ENCODE data around the gene PGM5.
"Not testable (repeated sequence)": the region's sequence is repeated elsewhere in the genome, so short reads cannot be mapped to it uniquely, and the experiment has no call there.

Gene PGM5

GRCh38 chr9:68383894-68384293 lies 27.5 kb downstream of the PGM5 start:
- DNase-seq: not testable (repeated sequence)

DNA sequence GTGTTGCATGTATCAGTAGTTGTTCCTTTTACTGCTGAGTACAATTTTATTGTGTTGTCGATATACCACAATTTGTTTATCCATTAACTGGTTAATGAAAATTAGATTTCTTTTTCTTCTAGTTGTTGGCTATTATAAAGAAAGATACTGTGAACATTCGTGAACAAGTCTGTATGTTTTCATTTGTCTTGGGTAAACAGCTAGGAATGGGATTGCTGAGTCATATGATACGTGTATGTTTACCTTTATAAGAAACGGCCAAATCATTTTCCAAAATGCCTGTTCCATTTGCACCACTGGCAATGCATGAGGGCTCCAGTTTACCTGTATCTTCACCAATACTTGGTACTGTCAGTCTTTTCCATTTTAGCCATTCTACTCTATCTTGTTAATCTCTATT lies 33.1 kb downstream of the PGM5 start:
- not testable (repeated sequence) for DNase-seq

GRCh38 chr9:68390737-68391136 lies 34.3 kb downstream of the PGM5 start:
- DNase-seq: not testable (repeated sequence)

- DNase-seq: not testable (repeated sequence)
Measured at GRCh38 chr9:68396411-68397094, 40.1 kb downstream of the PGM5 start.

DNA sequence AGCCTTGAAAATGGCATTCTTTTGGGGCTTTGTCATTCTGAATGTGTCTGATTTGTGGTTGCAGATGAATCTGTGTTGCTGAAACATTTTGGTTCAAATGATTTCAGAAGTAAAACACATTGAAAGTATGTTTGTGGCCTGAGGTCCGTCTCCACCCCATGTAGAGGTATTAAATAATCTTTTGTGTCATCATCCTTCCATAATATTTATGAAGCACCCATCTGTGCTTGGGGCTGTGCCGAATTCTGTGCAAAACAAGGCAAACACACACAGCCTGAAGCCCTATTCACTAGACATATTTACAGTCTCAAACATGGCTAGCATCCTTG lies 40.6 kb downstream of the PGM5 start:
- DNase-seq: not testable (repeated sequence)

DNA sequence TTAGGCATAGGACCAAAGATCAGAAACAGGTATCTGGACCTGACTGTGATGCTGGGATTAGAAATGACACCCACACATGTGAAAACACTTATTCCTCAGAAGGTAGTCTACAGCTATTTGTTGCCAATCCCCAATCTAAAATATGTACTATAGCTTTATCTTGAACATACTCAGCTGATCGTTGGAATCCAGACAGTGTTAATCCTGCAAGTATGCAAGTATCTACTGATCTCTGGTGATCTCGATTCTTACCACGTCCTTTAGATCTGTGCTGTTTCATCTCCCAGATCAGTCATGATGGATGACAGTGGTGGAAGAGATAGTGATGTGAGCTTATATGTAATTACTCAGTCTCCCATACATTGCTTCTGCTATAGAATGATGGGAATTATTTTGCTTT lies 41.4 kb downstream of the PGM5 start:
- not testable (repeated sequence) for DNase-seq

GRCh38 chr9:68398324-68398723 lies 41.9 kb downstream of the PGM5 start:
- not testable (repeated sequence) for DNase-seq

DNA sequence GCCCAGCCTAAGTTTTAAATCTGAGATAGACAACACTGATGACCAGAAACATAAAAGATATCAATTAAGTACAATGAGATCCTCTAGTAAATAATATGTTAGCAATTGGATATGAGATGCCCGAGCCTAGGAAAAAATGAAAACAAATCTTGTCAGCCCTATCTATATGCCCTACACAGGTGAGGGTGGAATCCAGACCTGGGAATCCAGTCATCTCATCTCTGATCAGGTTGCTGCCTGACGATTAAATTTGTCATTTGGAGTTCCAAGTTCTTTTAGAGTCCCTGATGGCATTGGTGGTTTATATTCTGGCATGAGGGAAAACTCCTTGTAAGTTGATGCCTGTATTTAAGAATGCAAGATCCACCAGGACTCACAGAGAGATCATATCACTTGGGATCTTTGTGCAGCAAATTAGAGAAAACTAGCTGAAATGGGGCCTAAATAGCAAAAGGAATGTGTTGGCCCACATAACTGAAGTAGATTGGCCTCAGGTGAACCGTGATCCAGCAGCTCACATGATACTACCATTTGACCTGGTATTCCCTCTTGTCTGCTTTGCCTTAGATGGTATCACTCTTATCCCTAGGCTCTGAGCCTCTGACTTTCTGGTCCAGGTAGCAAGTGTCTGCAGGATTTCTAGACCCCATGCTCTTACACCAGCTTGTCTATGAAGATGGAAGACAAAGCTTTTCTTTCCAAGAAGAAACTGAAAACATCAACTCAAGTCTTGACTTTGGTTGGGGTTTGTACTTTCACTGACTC lies 48.2 kb downstream of the PGM5 start:
- DNase-seq: not testable (repeated sequence)

- not testable (repeated sequence) for DNase-seq
Measured at GRCh38 chr9:68411865-68412264, 55.5 kb downstream of the PGM5 start.

DNA sequence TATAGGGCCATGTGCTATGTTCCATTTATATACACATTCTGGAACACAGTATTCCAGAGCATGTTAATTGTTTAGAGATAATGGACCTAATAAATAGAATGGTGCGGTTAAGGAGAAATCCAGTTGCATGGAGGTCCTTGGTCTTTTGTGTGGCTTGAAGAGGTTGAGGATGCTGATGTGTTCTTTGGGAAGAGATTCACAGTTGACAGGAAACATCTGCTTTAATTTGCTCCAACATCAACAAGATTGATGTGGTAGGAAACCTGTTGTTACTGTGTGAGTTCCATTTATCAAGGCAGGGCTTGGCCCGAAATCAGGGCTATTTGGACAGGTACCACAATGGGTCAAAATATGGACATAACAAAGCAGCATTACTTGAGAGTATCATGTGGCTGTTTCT lies 56.3 kb downstream of the PGM5 start:
- DNase-seq: not testable (repeated sequence)

DNA sequence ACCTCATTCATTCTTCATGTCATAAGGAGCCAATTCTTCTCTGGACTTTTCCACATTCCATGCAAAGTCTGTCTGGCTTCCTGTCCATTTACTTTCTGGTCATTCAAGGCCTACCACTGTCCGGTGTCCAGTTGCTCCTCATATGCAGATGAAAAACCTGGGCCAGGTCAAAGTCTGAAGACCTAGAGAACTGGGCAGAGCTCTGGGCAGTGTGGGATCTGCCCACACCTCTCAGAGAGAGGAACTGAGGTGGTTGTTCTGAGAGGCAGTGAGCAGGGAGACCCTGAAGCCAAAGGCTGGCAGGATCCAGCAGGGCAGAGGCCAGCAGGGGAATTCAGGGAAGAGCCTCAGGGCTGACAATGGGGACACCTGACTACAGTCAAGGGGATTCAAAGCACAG lies 58.7 kb downstream of the PGM5 start:
- DNase-seq: not testable (repeated sequence)

GRCh38 chr9:68416936-68417564 lies 60.6 kb downstream of the PGM5 start:
- no peak for DNase-seq

DNA sequence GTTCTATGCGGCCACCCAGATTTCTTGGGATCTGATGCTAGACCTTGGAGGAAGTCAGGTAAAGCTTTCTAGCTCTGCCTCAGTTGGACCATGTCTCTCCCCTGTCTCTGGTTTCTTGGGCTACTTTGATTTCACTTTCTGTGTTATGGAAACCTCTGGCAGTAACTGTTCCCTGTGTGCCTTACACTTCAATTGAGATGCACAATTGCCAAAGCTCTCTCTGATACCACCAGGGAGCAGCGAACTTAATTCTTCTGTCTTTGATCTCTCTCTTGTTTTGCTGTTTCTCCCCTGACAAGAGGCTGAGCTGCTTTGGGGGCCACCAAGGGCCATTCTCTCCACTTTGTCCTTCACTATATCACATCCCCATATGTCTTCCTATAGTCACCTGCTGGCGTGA lies 61.4 kb downstream of the PGM5 start:
- DNase-seq: no peak

DNA sequence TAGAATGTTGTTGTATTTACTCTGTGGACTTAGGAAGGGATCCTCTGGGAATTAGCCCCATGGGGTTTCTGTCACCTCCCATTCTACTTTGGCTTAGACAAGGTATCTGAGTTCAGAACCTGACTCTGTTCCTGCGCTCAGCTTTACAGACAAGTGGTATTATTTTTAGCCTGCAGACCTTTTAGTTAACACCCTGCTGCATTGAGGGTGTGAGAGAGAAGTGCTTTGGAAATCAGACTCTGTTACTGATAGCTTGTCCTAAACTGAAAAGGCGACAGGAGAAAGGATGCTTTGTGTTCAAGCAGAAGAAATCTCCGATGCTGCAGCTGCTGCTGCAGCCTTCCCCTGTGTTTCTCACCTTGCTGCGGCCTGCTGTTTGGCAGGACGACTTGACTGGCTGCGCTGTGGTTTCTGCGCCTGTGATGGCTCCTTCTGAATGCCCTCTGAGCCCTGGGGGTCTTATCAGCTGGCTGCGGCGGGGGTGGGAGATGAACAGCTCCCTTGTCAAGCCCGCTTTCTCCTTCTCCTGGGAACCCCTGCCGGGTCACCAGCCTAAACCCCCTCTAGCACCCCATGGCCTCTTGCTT lies 61.9 kb downstream of the PGM5 start:
- DNase-seq: no peak

GRCh38 chr9:68419901-68420300 lies 63.5 kb downstream of the PGM5 start:
- no peak for DNase-seq

- DNase-seq: no peak
Measured at GRCh38 chr9:68426755-68427154, 70.3 kb downstream of the PGM5 start.

- no peak for DNase-seq
Measured at GRCh38 chr9:68427216-68427977, 71.0 kb downstream of the PGM5 start.

DNA sequence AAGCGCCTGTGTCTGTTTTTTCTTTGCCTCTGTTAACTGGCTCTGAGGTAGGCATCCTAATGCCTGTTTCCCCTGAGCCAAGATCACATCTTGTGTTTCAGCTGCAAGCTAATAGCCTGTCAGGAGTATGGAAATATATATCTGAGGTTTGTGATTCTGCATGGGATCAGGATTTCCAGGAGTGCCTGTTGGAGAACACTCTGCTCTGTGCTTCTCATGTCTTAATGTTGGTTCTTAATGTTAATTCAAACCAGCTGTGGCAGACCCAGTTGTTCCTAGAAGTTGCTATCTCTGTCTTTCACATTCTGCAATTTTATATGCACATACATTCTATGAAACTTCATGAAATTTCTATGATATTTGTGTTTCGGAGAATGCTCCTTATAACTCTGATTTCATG lies 72.1 kb downstream of the PGM5 start:
- no peak for DNase-seq

GRCh38 chr9:68429631-68430030 lies 73.2 kb downstream of the PGM5 start:
- DNase-seq: no peak

GRCh38 chr9:68431307-68431706 lies 74.9 kb downstream of the PGM5 start:
- DNase-seq: no peak

GRCh38 chr9:68433531-68434110 lies 77.2 kb downstream of the PGM5 start:
- DNase-seq: no peak

- no peak for DNase-seq
Measured at GRCh38 chr9:68437785-68438184, 81.4 kb downstream of the PGM5 start.

DNA sequence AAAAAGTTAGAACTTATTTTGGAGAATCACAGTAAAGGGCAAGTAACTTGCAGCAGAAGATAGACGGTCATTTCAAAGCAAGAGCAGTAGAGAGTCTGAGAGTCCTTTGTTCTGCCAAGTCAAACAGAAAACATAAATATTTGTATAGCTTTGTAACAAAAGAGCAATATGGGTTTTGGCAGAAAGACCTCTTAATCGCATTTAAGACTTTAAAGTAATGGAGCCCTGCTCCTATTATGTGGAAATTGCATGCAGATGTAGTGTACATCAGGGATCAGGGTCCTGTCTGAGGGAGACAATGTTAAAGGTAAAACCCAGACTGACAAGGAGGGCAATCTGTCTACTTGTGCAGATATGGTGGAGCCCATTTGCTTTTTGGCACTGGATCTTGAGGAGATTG lies 87.2 kb downstream of the PGM5 start:
- no peak for DNase-seq

Data from CD4-positive, alpha-beta T cell treated with Interferon alpha-2 for 1 hour (primary cell).